Skin epidermis (tissue), 12 donors: Measurements from ENCODE around the gene TCP1.

Experiments
- H3K27ac ChIP-seq, 21 experiments: fragments of 200-600 bp; sonication (generic) in 11 of 21; one replicate each; pipeline ENCODE4 v1.5.0; 2020; ENCODE audit warnings: mild to moderate bottlenecking in 3 of 21, inconsistent platforms in 2 of 21, moderate library complexity in 2 of 21
- H3K4me3 ChIP-seq, 7 experiments: fragments of 200-600 bp; sonication (generic) in 2 of 7; one replicate each; pipeline ENCODE4 v1.5.0; 2020; ENCODE audit warnings: inconsistent platforms in 2 of 7, mild to moderate bottlenecking in 2 of 7, moderate library complexity in 1 of 7

TCP1 gene

GRCh38 chr6:159788276-159788675 is 1.1 kb downstream of the TCP1 start:
- H3K27ac ChIP-seq: peak overlapping the region in 17 of 21 experiments; percentile 80 to 98 (median 93)
- H3K4me3 ChIP-seq: peak overlapping the region; percentile 86 to 100 (median 95)

- Histone ChIP-seq H3K27ac (no peak overlapping the region), H3K4me3 (no peak overlapping the region)
Measured at GRCh38 chr6:159778542-159779103, 10.8 kb downstream of the TCP1 start.

- H3K27ac ChIP-seq: no peak overlapping the region
Measured at GRCh38 chr6:159778131-159778530, 11.3 kb downstream of the TCP1 start.

GRCh38 chr6:159777240-159777904 is 12.0 kb downstream of the TCP1 start:
- Histone ChIP-seq H3K27ac (no peak overlapping the region), H3K4me3 (no peak overlapping the region)

More at GRCh38 chr6:159778131-159778530, 11.3 kb downstream of the TCP1 start:
- H3K4me3 ChIP-seq: no peak overlapping the region

- no peak overlapping the region for H3K4me3 ChIP-seq
Measured at GRCh38 chr6:159772196-159772595, 17.2 kb downstream of the TCP1 start.

GRCh38 chr6:159769470-159769869 is 19.9 kb downstream of the TCP1 start:
- H3K4me3 ChIP-seq: no peak overlapping the region
- H3K27ac ChIP-seq: no peak overlapping the region

More at GRCh38 chr6:159772196-159772595, 17.2 kb downstream of the TCP1 start:
- no peak overlapping the region for H3K27ac ChIP-seq

GRCh38 chr6:159766906-159767305 is 22.5 kb downstream of the TCP1 start:
- no peak overlapping the region for H3K27ac ChIP-seq
- H3K4me3 ChIP-seq: no peak overlapping the region

- Histone ChIP-seq H3K4me3 (peak overlapping the region; percentile 57 to 95 (median 85)), H3K27ac (peak overlapping the region in 20 of 21 experiments; percentile 85 to 96 (median 93))
Measured at GRCh38 chr6:159762681-159763293, 26.6 kb downstream of the TCP1 start.

GRCh38 chr6:159761873-159762680 is 27.3 kb downstream of the TCP1 start, which contains the start of gene ACAT2:
Gene ACAT2 (plus strand): TSS chr6:159762045. CDS start chr6:159762088, 43 bp downstream.
- Histone ChIP-seq H3K4me3 (peak within 1 kb of the TSS; percentile 57 to 95 (median 85)), H3K27ac (peak within 1 kb of the TSS; percentile 60 to 96 (median 93))

GRCh38 chr6:159761129-159761872 is 28.1 kb downstream of the TCP1 start:
- H3K4me3 ChIP-seq: peak overlapping the region; percentile 57 to 95 (median 85)
- H3K27ac ChIP-seq: peak overlapping the region; percentile 37 to 96 (median 92)

- peak overlapping the region in 4 of 7 experiments; percentile 80 to 95 (median 94) for H3K4me3 ChIP-seq
- peak overlapping the region in 14 of 21 experiments; percentile 85 to 96 (median 93) for H3K27ac ChIP-seq
Measured at GRCh38 chr6:159760602-159761057, 28.8 kb downstream of the TCP1 start.

- Histone ChIP-seq H3K27ac (peak overlapping the region in 1 of 21 experiments; percentile 96), H3K4me3 (no peak overlapping the region)
Measured at GRCh38 chr6:159759645-159760044, 29.8 kb downstream of the TCP1 start.

GRCh38 chr6:159758031-159759001 is 31.1 kb downstream of the TCP1 start:
- Histone ChIP-seq H3K4me3 (no peak overlapping the region), H3K27ac (peak overlapping the region in 1 of 21 experiments; percentile 12)

GRCh38 chr6:159756508-159756907 is 32.9 kb downstream of the TCP1 start:
- Histone ChIP-seq H3K4me3 (no peak overlapping the region), H3K27ac (no peak overlapping the region)

- Histone ChIP-seq H3K4me3 (no peak overlapping the region), H3K27ac (no peak overlapping the region)
Measured at GRCh38 chr6:159754959-159755914, 34.2 kb downstream of the TCP1 start.

GRCh38 chr6:159754401-159754800 is 35.0 kb downstream of the TCP1 start:
- no peak overlapping the region for H3K27ac ChIP-seq

More at GRCh38 chr6:159754401-159754800, 35.0 kb downstream of the TCP1 start:
- no peak overlapping the region for H3K4me3 ChIP-seq
